Measurements from ENCODE around the gene TIGD7. TPM values are rescaled to one million over a fixed set of nuclear protein-coding genes. Genes with fewer than 3 reads are reported as not detected.

TIGD7 gene
- total RNA-seq, 2 donors from 2014 or later = 2.8 to 5.9 TPM

GRCh38 chr16:3347586-3347985 lies 42.4 kb upstream of the TIGD7 start:
- no peak overlapping the region for H3K4me3 Mint-ChIP-seq
- TF ChIP-seq CTCF (conservative IDR thresholded peaks at IDR 0.05) = no peak
- WGBS, 2 experiments (ENCODE audit: insufficient coverage in 1 of 2, insufficient read length in 1 of 2) = 63 to 91% methylated on average over 1 to 5 of the region's 10 CpGs

GRCh38 chr16:3346041-3346440 lies 40.8 kb upstream of the TIGD7 start:
- Histone ChIP-seq H3K4me3 (ENCODE audit: low read length) (no peak overlapping the region), H3K27ac (ENCODE audit: low read depth, low read length) (no peak overlapping the region), H3K9me3 (ENCODE audit: control insufficient read depth, low read length) (no peaks in the 10 kb centered on the region), H3K27me3 (ENCODE audit: control insufficient read depth, insufficient read depth, low read length, poor library complexity, severe bottlenecking) (no peaks in the 10 kb centered on the region), H3K9ac (ENCODE audit: extremely low read depth, low read length, poor library complexity, severe bottlenecking) (no peak overlapping the region), H3K36me3 (ENCODE audit: control insufficient read depth, insufficient read depth, low read length) (no peaks in the 10 kb centered on the region), H3K4me1 (ENCODE audit: control insufficient read depth, insufficient read depth, low read length) (no peaks in the 10 kb centered on the region)
- Mint-ChIP-seq H3K27ac (no peak overlapping the region), H3K4me3 (no peak overlapping the region), H3K36me3 (ENCODE audit: low read depth) (no peaks in the 10 kb centered on the region), H3K27me3 (ENCODE audit: insufficient read depth) (peaks cover 16% of the 10 kb centered on the region), H3K9me3 (peaks cover 13% of the 10 kb centered on the region), H3K4me1 (no peaks in the 10 kb centered on the region)
- 41 to 65% methylated on average over 2 of the region's 2 CpGs for WGBS, 2 experiments (ENCODE audit: insufficient coverage in 1 of 2, insufficient read length in 1 of 2)
- TF ChIP-seq CTCF (conservative IDR thresholded peaks at IDR 0.05) = no peak
- no peak for DNase-seq

More at GRCh38 chr16:3347586-3347985, 42.4 kb upstream of the TIGD7 start:
- no peaks in the 10 kb centered on the region for H3K4me1 Mint-ChIP-seq
- no peaks in the 10 kb centered on the region for H3K36me3 Mint-ChIP-seq (ENCODE audit: low read depth)
- Histone ChIP-seq H3K36me3 (ENCODE audit: control insufficient read depth, insufficient read depth, low read length) (no peaks in the 10 kb centered on the region), H3K4me3 (ENCODE audit: low read length) (no peak overlapping the region), H3K9me3 (ENCODE audit: control insufficient read depth, low read length) (no peaks in the 10 kb centered on the region), H3K27ac (ENCODE audit: low read depth, low read length) (no peak overlapping the region), H3K9ac (ENCODE audit: extremely low read depth, low read length, poor library complexity, severe bottlenecking) (no peak overlapping the region), H3K4me1 (ENCODE audit: control insufficient read depth, insufficient read depth, low read length) (no peaks in the 10 kb centered on the region), H3K27me3 (ENCODE audit: control insufficient read depth, insufficient read depth, low read length, poor library complexity, severe bottlenecking) (no peaks in the 10 kb centered on the region)
- H3K9me3 Mint-ChIP-seq = peaks cover 14% of the 10 kb centered on the region
- H3K27ac Mint-ChIP-seq = no peak overlapping the region
- no peak for DNase-seq
- peaks cover 19% of the 10 kb centered on the region for H3K27me3 Mint-ChIP-seq (ENCODE audit: insufficient read depth)

GRCh38 chr16:3328643-3329042 lies 23.4 kb upstream of the TIGD7 start:
- Histone ChIP-seq H3K27ac (ENCODE audit: low read depth, low read length) (no peak overlapping the region), H3K4me3 (ENCODE audit: low read length) (no peak overlapping the region), H3K27me3 (ENCODE audit: control insufficient read depth, insufficient read depth, low read length, poor library complexity, severe bottlenecking) (no peaks in the 10 kb centered on the region), H3K9ac (ENCODE audit: extremely low read depth, low read length, poor library complexity, severe bottlenecking) (no peak overlapping the region), H3K4me1 (ENCODE audit: control insufficient read depth, insufficient read depth, low read length) (no peaks in the 10 kb centered on the region), H3K36me3 (ENCODE audit: control insufficient read depth, insufficient read depth, low read length) (no peaks in the 10 kb centered on the region), H3K9me3 (ENCODE audit: control insufficient read depth, low read length) (no peaks in the 10 kb centered on the region)
- H3K9me3 Mint-ChIP-seq = peaks cover 10% of the 10 kb centered on the region
- peaks cover 10% of the 10 kb centered on the region for H3K27me3 Mint-ChIP-seq (ENCODE audit: insufficient read depth)
- WGBS, 2 experiments (ENCODE audit: insufficient coverage in 1 of 2, insufficient read length in 1 of 2) = 68% methylated on average over 2 of the region's 2 CpGs; no CpG with 5 or more reads in 1 of the 2 experiments
- no peaks in the 10 kb centered on the region for H3K4me1 Mint-ChIP-seq
- no peaks in the 10 kb centered on the region for H3K36me3 Mint-ChIP-seq (ENCODE audit: low read depth)
- TF ChIP-seq CTCF (conservative IDR thresholded peaks at IDR 0.05) = no peak
- no peak overlapping the region for H3K4me3 Mint-ChIP-seq
- DNase-seq = no peak
- H3K27ac Mint-ChIP-seq = no peak overlapping the region

All from endodermal cell (in vitro differentiated cells).